Measurements from ENCODE around the gene C21orf91. TPM values are rescaled to one million over a fixed set of nuclear protein-coding genes. Genes with fewer than 3 reads are reported as not detected.

C21orf91 gene
- polyA plus RNA-seq, 3 donors = 4.6 to 22.3 (median 18.9) TPM

GRCh38 chr21:17786071-17786850 is 32.9 kb downstream of the C21orf91 start:
- H3K27me3 Mint-ChIP-seq (ENCODE audit: low read depth in 3 of 3) = peaks cover 0 to 3% (median 1%) of the 10 kb centered on the region in 3 donors
- WGBS (ENCODE audit: insufficient coverage) = 17% methylated on average over 7 of the region's 8 CpGs
- peak overlapping the region in 5 of 7 donors; percentile 11 to 88 (median 56) for H3K27ac Mint-ChIP-seq
- Histone ChIP-seq H3K27ac (ENCODE audit: low read depth in 1 of 2, low read length in 2 of 2) (peak overlapping the region; percentile 51 to 87), H3K79me2 (ENCODE audit: insufficient read depth, low read length) (no peaks in the 10 kb centered on the region), H3K36me3 (replicated peaks in 1 of 2; ENCODE audit: control insufficient read depth in 1 of 2, insufficient read depth in 2 of 2, low read length in 2 of 2) (peaks cover 0 to 5% of the 10 kb centered on the region in 2 donors), H3K27me3 (ENCODE audit: control insufficient read depth in 2 of 2, insufficient read depth in 2 of 2, low read length in 2 of 2) (no peaks in the 10 kb centered on the region), H3K4me2 (replicated peaks; ENCODE audit: extremely low read depth, low read length, poor library complexity, severe bottlenecking) (peak overlapping the region; percentile 37), H3K4me1 (ENCODE audit: control insufficient read depth in 1 of 2, insufficient read depth in 2 of 2, low read length in 2 of 2) (peaks cover 68 to 87% of the 10 kb centered on the region in 2 donors), H3K9me3 (replicated peaks in 1 of 2; ENCODE audit: control insufficient read depth in 1 of 2, insufficient read depth in 1 of 2, low read length in 2 of 2) (no peaks in the 10 kb centered on the region), H3K9ac (ENCODE audit: insufficient read depth, low read length, poor library complexity, severe bottlenecking) (no peak overlapping the region), H4K20me1 (ENCODE audit: insufficient read depth, low read length) (no peaks in the 10 kb centered on the region), H3K4me3 (replicated peaks in 1 of 3; ENCODE audit: low read depth in 2 of 3, low read length in 3 of 3) (peak overlapping the region in 1 of 3 experiments; percentile 67), H2AFZ (ENCODE audit: insufficient read depth, low read depth, low read length, poor library complexity, severe bottlenecking) (no peak overlapping the region)
- H3K4me3 Mint-ChIP-seq = peak overlapping the region in 1 of 2 donors; percentile 46
- peak in 2 of 3 donors; percentile 54 to 71 for DNase-seq
- peaks cover 82% of the 10 kb centered on the region for H3K4me1 Mint-ChIP-seq
- peaks cover 22 to 24% of the 10 kb centered on the region in 2 donors for H3K36me3 Mint-ChIP-seq
- intact Hi-C loops (cut with micrococcal nuclease) = loop anchor here in 1 of 2 donors (10.0 kb wide), 1 partner anchor 171 kb away; the partner anchor contains the start of gene BTG3
- TF ChIP-seq CTCF (IDR thresholded peaks at IDR 0.05) = no peak
- no peaks in the 10 kb centered on the region for H3K9me3 Mint-ChIP-seq

GRCh38 chr21:17785403-17785788 is 33.8 kb downstream of the C21orf91 start:
- peak overlapping the region in 1 of 2 donors; percentile 87 for H3K27ac ChIP-seq (ENCODE audit: low read depth in 1 of 2, low read length in 2 of 2)

More at GRCh38 chr21:17785403-17785788, 33.8 kb downstream of the C21orf91 start:
- H3K9me3 ChIP-seq (replicated peaks in 1 of 2; ENCODE audit: control insufficient read depth in 1 of 2, insufficient read depth in 1 of 2, low read length in 2 of 2) = no peaks in the 10 kb centered on the region
- Mint-ChIP-seq H3K9me3 (no peaks in the 10 kb centered on the region), H3K27ac (peak overlapping the region; percentile 18 to 89 (median 86)), H3K4me3 (peak overlapping the region in 1 of 2 donors; percentile 68), H3K36me3 (peaks cover 20 to 21% of the 10 kb centered on the region in 2 donors), H3K27me3 (ENCODE audit: low read depth in 3 of 3) (peaks cover 0 to 4% (median 1%) of the 10 kb centered on the region in 3 donors), H3K4me1 (peaks cover 91% of the 10 kb centered on the region)
- peaks cover 76 to 96% of the 10 kb centered on the region in 2 donors for H3K4me1 ChIP-seq (ENCODE audit: control insufficient read depth in 1 of 2, insufficient read depth in 2 of 2, low read length in 2 of 2)
- H3K79me2 ChIP-seq (ENCODE audit: insufficient read depth, low read length) = no peaks in the 10 kb centered on the region
- H3K4me3 ChIP-seq (replicated peaks in 1 of 3; ENCODE audit: low read depth in 2 of 3, low read length in 3 of 3) = peak overlapping the region in 1 of 3 experiments; percentile 67
- H3K27me3 ChIP-seq (ENCODE audit: control insufficient read depth in 2 of 2, insufficient read depth in 2 of 2, low read length in 2 of 2) = no peaks in the 10 kb centered on the region
- H2AFZ ChIP-seq (ENCODE audit: insufficient read depth, low read depth, low read length, poor library complexity, severe bottlenecking) = no peak overlapping the region
- no peaks in the 10 kb centered on the region for H3K36me3 ChIP-seq (replicated peaks in 1 of 2; ENCODE audit: control insufficient read depth in 1 of 2, insufficient read depth in 2 of 2, low read length in 2 of 2)
- H3K9ac ChIP-seq (ENCODE audit: insufficient read depth, low read length, poor library complexity, severe bottlenecking) = no peak overlapping the region
- no peak for TF ChIP-seq CTCF (IDR thresholded peaks at IDR 0.05)
- intact Hi-C loops (cut with micrococcal nuclease) = loop anchor here in 1 of 2 donors (10.0 kb wide), 1 partner anchor 171 kb away; the partner anchor contains the start of gene BTG3
- WGBS (ENCODE audit: insufficient coverage) = no CpG with 5 or more reads among the region's 2 CpGs
- H3K4me2 ChIP-seq (replicated peaks; ENCODE audit: extremely low read depth, low read length, poor library complexity, severe bottlenecking) = peak overlapping the region; percentile 68
- H4K20me1 ChIP-seq (ENCODE audit: insufficient read depth, low read length) = no peaks in the 10 kb centered on the region
- no peak for DNase-seq

All from CD14-positive monocyte (primary cell).